ENCODE data around the gene ZCCHC4. TPM values are rescaled to one million over a fixed set of nuclear protein-coding genes. Genes with fewer than 3 reads are reported as not detected.

ZCCHC4 gene
- total RNA-seq, 3 donors from 2014 or later, result 14.2 to 18.9 (median 15.2) TPM

DNA sequence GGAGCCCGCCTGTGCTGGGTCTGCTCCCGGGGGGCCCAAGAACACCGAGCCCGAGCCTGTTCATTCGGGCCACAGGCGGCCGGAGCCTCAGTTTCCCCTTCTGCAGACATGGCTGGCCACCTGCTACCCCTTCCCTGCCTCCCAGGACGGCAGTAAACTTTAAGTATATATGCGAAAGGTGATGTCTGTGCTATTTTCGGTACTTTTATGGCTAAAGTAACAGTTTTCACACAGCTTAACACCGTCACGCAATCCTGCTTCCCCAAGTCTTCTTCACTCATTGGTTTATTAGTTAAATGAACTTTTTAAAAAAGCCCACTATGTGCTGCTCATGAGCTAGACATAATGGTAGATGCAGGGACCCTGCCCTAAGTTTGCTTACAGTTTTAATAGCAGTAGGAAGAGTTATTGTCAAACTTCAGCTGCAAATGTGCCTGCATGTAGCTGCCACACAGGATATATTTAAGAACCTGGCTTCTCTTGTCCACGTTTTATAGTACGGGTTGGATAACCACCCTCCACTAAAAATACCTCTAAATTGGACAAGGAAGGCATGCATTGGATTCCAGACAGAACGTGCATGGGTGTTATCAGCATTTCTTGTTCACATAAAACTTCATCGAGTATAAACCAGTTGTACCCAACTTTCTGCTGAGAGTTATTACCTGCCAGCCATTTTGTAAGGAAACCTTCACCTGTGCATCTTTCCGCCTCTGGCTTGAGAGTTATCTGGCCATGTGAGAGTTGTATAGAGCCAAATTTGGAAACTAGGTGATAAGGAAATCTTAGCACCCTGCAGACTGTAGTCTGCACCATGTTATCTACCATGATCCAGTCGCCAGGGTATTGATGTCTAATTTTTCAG lies 65.2 kb downstream of the ZCCHC4 start:
- Mint-ChIP-seq H3K36me3 (ENCODE audit: insufficient read depth) (peaks cover 9% of the 10 kb centered on the region), H3K4me3 (no peak overlapping the region), H3K9me3 (no peaks in the 10 kb centered on the region), H3K27me3 (ENCODE audit: low read depth) (no peaks in the 10 kb centered on the region), H3K4me1 (ENCODE audit: low read depth) (peaks cover 8% of the 10 kb centered on the region)
- peak in 1 of 2 donors; percentile 4 for ATAC-seq
- DNase-seq, result no peak

DNA sequence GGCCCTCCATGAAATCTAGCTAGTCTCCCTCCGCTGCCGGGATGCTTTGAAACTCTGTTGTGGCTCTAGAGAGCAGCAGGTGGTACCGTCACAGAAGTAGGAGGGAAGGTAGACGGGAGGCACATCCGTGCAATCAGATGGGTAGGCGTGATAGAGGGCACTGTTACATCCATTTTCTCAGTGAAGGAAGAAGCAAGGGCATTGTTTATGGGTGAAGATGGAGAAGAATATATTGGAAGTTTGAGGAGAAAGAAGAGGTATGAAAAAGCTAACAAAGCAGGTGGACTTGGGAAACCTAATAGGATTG lies 65.8 kb downstream of the ZCCHC4 start:
- Mint-ChIP-seq H3K36me3 (ENCODE audit: insufficient read depth) (peaks cover 11% of the 10 kb centered on the region), H3K4me3 (no peak overlapping the region), H3K9me3 (no peaks in the 10 kb centered on the region), H3K27me3 (ENCODE audit: low read depth) (no peaks in the 10 kb centered on the region), H3K4me1 (ENCODE audit: low read depth) (peaks cover 8% of the 10 kb centered on the region)
- DNase-seq (no peak), ATAC-seq (no peak)

DNA sequence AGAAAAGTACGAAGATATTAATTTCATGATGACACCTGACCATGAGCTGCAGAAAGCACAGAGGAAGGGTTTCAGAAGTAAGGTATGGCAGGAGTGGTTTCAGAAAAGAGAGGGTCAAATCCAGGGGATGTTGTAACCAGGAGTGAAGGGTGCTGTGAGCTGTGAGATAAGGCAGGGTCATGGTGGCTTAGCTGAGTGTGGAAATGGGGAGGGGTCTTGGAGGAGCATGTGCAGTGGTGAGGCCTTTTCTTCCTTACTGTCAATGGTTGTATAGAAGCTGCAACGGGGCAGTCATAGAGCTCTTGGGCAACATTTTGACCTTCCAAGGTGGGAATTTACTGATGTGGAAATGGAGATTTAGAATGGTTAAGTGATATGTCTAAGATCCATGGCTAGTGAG lies 67.0 kb downstream of the ZCCHC4 start:
- ATAC-seq, result no peak
- no peak for DNase-seq
- H3K9me3 Mint-ChIP-seq, result no peaks in the 10 kb centered on the region
- H3K27me3 Mint-ChIP-seq (ENCODE audit: low read depth), result no peaks in the 10 kb centered on the region
- H3K4me1 Mint-ChIP-seq (ENCODE audit: low read depth), result peaks cover 8% of the 10 kb centered on the region
- H3K36me3 Mint-ChIP-seq (ENCODE audit: insufficient read depth), result peaks cover 17% of the 10 kb centered on the region
- H3K4me3 Mint-ChIP-seq, result no peak overlapping the region

DNA sequence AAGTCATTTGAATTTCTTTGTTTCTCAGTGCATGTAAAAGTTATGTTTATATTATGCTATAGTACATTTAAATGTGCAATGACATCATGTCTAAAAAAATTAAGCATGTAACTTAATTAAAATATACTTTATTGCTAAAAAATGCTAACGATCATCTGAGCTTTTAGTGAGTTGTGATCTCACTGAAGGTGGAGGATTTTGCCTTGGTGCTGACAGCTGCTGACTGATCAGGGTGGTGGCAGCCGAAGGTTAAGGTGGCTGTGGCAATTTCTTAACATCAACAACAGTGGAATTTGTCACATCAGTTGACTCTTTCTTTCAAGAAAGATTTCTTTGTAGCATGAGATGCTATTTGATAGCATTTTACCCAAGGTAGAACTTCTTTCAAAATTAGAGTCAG lies 71.1 kb downstream of the ZCCHC4 start:
- no peak for DNase-seq
- Mint-ChIP-seq H3K36me3 (ENCODE audit: insufficient read depth) (peaks cover 27% of the 10 kb centered on the region), H3K27me3 (ENCODE audit: low read depth) (no peaks in the 10 kb centered on the region), H3K4me3 (no peak overlapping the region), H3K9me3 (no peaks in the 10 kb centered on the region), H3K4me1 (ENCODE audit: low read depth) (no peaks in the 10 kb centered on the region)
- ATAC-seq, result no peak

DNA sequence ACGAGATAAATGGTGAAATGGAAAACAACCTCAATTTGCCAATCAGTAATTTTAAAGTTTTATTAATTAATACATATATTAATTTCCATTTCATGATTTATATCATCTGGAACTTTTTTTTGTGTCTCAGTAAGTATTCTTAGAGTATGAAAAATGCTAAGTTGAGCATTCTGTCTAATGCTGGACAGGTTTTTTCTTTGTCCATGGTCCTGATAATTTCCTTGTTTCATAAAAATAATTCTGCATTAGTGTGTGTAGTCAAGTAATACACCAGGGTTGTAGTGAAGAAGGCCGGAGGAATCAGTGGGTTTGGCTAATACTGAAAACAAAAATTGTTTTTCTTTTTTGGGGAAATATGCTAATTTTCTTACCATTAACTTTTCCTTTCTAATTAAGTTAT lies 74.4 kb downstream of the ZCCHC4 start:
- Mint-ChIP-seq H3K27me3 (ENCODE audit: low read depth) (no peaks in the 10 kb centered on the region), H3K4me1 (ENCODE audit: low read depth) (no peaks in the 10 kb centered on the region), H3K36me3 (ENCODE audit: insufficient read depth) (peaks cover 39% of the 10 kb centered on the region), H3K9me3 (no peaks in the 10 kb centered on the region), H3K4me3 (no peak overlapping the region)
- no peak for ATAC-seq
- DNase-seq, result no peak

DNA sequence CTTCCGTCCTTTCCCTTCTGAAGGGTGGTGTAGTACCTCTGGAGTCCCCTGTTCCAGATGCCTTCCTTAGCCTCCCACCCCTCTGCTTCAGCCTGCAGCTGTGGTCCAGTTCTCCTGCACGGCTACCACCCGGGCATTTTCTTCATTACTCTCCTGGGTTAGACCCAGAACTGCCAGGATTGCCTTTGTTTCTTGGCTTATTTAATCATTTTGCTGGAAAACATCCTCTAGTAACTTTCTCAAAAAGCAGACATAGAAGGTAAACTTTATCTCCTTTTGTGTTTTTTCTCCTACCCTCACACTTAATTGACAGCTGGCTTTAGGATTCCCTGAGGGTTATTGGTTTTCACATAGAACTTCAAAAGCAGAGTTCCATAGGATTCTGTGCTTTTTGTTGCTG lies 84.7 kb downstream of the ZCCHC4 start:
- DNase-seq (no peak), ATAC-seq (no peak)
- Mint-ChIP-seq H3K4me3 (no peak overlapping the region), H3K36me3 (ENCODE audit: insufficient read depth) (peaks cover 60% of the 10 kb centered on the region), H3K27me3 (ENCODE audit: low read depth) (no peaks in the 10 kb centered on the region), H3K4me1 (ENCODE audit: low read depth) (no peaks in the 10 kb centered on the region), H3K9me3 (peaks cover 5% of the 10 kb centered on the region)

DNA sequence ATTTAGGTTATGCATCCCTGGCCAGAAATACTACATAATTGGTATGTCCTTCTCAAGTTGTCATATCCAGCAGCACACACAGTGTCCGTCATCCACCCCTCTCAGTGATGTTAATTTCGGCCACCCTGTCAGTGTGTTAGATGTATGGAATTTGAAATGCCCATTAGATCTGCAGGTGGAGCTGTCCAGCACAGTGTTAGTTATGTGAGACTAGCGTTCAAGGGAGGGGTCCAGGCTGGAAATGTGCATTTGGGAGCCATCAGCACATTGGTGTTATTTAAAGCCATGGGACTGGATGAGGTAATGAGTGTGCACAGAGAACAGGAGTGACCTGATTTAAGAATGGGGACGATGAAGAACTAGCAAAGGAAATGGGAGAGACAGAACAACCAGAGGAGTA lies 86.9 kb downstream of the ZCCHC4 start:
- DNase-seq (no peak), ATAC-seq (no peak)
- no peaks in the 10 kb centered on the region for H3K27me3 Mint-ChIP-seq (ENCODE audit: low read depth)
- no peaks in the 10 kb centered on the region for H3K4me1 Mint-ChIP-seq (ENCODE audit: low read depth)
- H3K9me3 Mint-ChIP-seq, result peaks cover 5% of the 10 kb centered on the region
- no peak overlapping the region for H3K4me3 Mint-ChIP-seq
- H3K36me3 Mint-ChIP-seq (ENCODE audit: insufficient read depth), result peaks cover 59% of the 10 kb centered on the region

DNA sequence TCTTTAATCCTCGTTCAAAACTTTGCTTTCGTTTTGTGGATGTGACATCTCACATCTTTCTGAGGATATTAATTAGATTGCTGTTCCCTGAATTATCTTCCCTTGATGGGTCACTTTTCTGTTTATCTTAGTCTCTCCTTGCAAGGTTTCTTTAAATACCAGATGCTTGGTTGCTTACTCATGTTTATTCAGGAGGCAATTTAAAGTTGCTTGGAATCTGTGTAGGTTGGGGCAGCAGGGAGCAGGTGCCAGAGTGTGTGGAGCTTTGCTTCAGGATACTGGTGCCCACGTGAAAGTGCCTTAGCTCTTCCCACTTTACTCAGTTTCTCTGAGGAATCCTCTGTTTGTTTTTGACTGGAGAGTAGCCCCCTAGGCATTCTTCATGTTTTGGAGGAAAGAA lies 88.5 kb downstream of the ZCCHC4 start:
- Mint-ChIP-seq H3K36me3 (ENCODE audit: insufficient read depth) (peaks cover 57% of the 10 kb centered on the region), H3K4me3 (no peak overlapping the region), H3K4me1 (ENCODE audit: low read depth) (no peaks in the 10 kb centered on the region), H3K9me3 (peaks cover 5% of the 10 kb centered on the region), H3K27me3 (ENCODE audit: low read depth) (no peaks in the 10 kb centered on the region)
- DNase-seq (no peak), ATAC-seq (no peak)

DNA sequence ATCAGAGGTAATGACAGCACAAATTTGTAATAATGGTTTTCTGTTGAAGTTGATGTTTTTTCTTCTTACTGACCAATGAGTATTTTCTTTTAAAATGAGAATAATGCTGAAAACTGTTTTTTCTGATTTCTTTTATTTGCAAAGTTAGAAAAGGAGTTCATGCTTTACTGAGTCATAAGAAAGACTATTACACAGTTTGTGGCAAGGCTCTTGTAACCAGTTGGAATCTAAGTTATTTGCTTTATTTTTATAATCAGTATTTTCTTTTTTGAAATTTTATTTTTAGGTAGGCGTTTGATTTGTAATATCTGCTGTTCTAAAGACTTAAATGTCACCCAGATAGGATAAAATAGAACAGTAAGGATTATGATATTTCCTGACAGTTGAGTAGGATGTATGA lies 89.9 kb downstream of the ZCCHC4 start:
- Mint-ChIP-seq H3K27me3 (ENCODE audit: low read depth) (no peaks in the 10 kb centered on the region), H3K4me3 (no peak overlapping the region), H3K4me1 (ENCODE audit: low read depth) (no peaks in the 10 kb centered on the region), H3K36me3 (ENCODE audit: insufficient read depth) (peaks cover 46% of the 10 kb centered on the region), H3K9me3 (no peaks in the 10 kb centered on the region)
- DNase-seq (no peak), ATAC-seq (no peak)

DNA sequence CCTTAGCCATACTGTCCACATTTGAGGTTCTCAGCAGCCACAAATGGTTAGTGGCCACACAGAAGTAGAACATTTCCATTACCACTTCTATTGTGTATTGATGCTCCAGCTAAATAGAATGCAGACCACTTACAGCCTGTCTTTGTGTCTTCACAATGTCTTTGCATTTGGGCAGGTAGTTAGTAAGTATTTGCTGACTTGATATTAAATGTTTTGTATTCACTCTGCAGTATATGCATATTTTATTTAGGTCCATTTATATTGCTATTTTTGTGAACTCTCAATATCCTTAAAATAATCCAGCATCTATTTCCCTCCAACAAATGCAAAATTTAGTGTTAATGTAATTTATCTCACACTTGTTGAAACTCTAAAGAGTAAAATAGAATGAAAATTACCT lies 91.1 kb downstream of the ZCCHC4 start:
- Mint-ChIP-seq H3K9me3 (no peaks in the 10 kb centered on the region), H3K27me3 (ENCODE audit: low read depth) (no peaks in the 10 kb centered on the region), H3K4me1 (ENCODE audit: low read depth) (no peaks in the 10 kb centered on the region), H3K4me3 (no peak overlapping the region), H3K36me3 (ENCODE audit: insufficient read depth) (peaks cover 43% of the 10 kb centered on the region)
- ATAC-seq (no peak), DNase-seq (no peak)

DNA sequence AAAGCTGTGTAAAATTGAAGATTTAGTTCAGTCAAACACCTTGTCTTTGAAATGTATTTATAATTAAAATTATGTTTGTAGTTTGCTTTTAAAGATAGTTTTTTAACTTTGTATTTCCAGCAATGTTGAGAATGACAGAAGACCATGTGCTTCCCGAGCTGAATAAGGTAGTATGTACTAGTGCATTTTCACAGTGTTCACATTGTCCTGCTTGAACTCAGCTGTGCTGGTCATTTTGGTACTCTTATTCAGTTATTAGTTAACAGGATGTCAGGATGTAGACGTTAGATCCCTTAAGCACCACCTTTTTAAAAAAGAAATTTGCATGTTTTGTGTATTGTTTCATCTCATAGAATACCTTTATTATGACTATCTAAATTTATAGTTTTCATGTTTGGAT lies 92.9 kb downstream of the ZCCHC4 start:
- peaks cover 35% of the 10 kb centered on the region for H3K36me3 Mint-ChIP-seq (ENCODE audit: insufficient read depth)

DNA sequence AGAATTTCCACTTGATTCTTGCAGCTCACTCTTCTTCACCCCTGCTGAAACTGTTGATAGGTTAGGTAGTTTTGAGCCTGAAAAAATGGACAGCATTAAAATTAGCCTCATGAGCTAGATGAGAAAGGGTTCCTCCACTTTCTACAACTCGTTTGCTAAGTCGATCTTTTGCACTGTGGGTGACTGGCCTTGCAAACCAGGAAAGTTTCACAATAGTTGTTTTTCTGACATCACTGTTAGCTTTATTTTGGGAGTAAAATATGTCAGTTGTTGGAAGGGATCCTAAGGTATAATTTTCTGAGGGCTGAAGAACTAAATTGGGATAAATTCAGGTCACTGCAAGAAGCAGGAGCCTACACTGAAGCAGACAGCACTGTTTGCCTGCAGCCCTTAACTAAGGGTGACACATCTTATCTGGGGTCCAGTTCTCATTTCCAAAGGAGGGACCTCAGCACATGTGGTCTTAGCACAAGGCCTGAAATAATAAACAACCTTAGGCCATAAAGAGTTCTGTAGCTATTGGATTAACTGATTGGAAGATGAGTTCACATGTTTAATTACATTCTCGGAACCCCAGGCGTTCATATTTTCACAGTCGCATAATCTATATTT lies 93.6 kb downstream of the ZCCHC4 start:
- no peak for ATAC-seq
- no peak for DNase-seq
- peaks cover 38% of the 10 kb centered on the region for H3K36me3 Mint-ChIP-seq (ENCODE audit: insufficient read depth)
- no peaks in the 10 kb centered on the region for H3K27me3 Mint-ChIP-seq (ENCODE audit: low read depth)
- H3K4me1 Mint-ChIP-seq (ENCODE audit: low read depth), result no peaks in the 10 kb centered on the region
- no peak overlapping the region for H3K4me3 Mint-ChIP-seq
- no peaks in the 10 kb centered on the region for H3K9me3 Mint-ChIP-seq

More for the DNA sequence above, 92.9 kb downstream of the ZCCHC4 start:
- ATAC-seq (no peak), DNase-seq (no peak)
- Mint-ChIP-seq H3K27me3 (ENCODE audit: low read depth) (no peaks in the 10 kb centered on the region), H3K4me1 (ENCODE audit: low read depth) (no peaks in the 10 kb centered on the region), H3K4me3 (no peak overlapping the region), H3K9me3 (no peaks in the 10 kb centered on the region)

DNA sequence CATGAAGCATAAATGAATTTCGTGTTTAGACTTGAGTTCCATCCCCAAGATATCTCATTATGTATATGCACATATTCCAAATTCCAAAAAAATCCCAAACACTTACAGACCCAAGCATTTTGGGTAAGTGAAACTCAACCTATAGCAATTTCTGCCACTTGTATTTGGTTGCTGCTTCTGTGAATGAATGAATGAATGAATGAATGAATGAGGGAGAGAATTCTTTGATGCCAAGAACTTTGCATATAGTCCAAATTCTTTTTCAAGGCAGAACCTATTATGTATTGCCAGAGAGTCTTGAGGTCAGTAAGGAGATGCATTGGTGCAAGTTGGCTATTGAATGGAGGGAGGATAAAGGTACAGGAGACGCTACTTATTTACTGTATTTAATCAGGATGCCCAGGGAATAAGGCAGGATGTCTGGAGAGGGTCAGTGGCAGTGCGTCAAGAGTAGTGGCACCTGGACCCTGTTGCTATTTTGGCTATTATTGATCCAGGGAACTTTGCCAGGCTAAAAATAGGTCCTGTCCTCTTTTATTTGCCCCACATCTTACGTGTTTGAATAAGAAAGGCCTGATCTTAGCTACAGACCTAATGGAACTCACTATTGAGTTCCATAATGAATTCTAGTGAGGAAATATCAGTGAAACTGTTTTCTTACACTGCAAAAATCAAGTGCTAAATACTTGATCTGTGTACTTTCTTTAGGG lies 98.4 kb downstream of the ZCCHC4 start:
- Mint-ChIP-seq H3K27me3 (ENCODE audit: low read depth) (no peaks in the 10 kb centered on the region), H3K4me1 (ENCODE audit: low read depth) (no peaks in the 10 kb centered on the region), H3K36me3 (ENCODE audit: insufficient read depth) (peaks cover 36% of the 10 kb centered on the region), H3K4me3 (no peak overlapping the region), H3K9me3 (no peaks in the 10 kb centered on the region)
- DNase-seq (no peak), ATAC-seq (no peak)

DNA sequence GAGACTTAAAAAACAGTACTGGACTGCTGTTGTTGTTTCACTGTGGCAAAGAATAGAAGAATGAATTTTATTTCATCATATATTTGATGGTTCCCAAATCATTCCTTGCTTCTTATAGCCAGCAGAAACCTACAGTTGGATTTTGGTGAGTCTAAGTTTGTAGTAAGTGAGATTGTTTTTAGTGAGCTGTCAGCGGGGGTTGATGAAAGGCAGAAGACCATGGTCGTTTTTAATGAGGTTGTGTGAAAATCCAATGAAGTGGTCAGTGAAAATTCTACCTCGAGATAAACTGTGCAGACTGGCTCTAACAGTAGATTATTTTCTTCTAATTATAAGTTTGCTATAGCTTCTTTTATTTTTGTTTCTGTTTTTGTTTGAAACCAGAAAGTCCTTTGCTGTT lies 100.7 kb downstream of the ZCCHC4 start:
- Mint-ChIP-seq H3K4me1 (ENCODE audit: low read depth) (no peaks in the 10 kb centered on the region), H3K27me3 (ENCODE audit: low read depth) (no peaks in the 10 kb centered on the region), H3K36me3 (ENCODE audit: insufficient read depth) (peaks cover 35% of the 10 kb centered on the region), H3K9me3 (no peaks in the 10 kb centered on the region), H3K4me3 (no peak overlapping the region)
- ATAC-seq (no peak), DNase-seq (no peak)

DNA sequence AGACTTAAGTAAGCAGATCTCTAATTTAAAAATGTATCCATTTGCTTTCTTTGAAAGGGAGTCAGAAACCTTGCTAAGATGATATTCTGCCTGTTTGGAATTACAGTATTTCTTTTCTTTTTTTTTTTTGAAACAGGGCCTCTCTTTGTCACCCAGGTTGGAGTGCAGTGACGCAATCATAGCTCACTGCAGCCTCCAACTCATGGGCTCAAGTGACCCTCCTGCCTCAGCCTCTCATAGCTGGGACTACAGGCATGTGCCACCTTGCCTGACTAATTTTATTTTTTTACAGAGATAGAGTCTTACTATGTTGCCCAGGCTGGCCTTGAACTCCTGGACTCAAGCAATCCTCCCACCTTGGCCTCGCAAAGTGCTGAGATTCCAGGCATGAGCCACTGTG lies 104.4 kb downstream of the ZCCHC4 start:
- Mint-ChIP-seq H3K4me1 (ENCODE audit: low read depth) (no peaks in the 10 kb centered on the region), H3K9me3 (no peaks in the 10 kb centered on the region), H3K4me3 (no peak overlapping the region), H3K36me3 (ENCODE audit: insufficient read depth) (peaks cover 30% of the 10 kb centered on the region), H3K27me3 (ENCODE audit: low read depth) (no peaks in the 10 kb centered on the region)
- ATAC-seq (no peak), DNase-seq (no peak)
